ENCODE data around the gene FAM76B. TPM values are rescaled to one million over a fixed set of nuclear protein-coding genes. Genes with fewer than 3 reads are reported as not detected.

FAM76B gene
- total and polyA plus RNA-seq, 2 donors (not counting 1 experiment from before 2014, with no cell fraction given) = 36.5 to 80.9 TPM

GRCh38 chr11:95739108-95739938 lies 50.3 kb downstream of the FAM76B start:
- no peaks in the 10 kb centered on the region for H4K20me1 ChIP-seq (ENCODE audit: control insufficient read depth, insufficient read depth, low read length, poor library complexity, severe bottlenecking)
- no peak overlapping the region for H3K4me2 ChIP-seq (replicated peaks; ENCODE audit: low read depth, low read length, poor library complexity, severe bottlenecking)
- H3K9me3 ChIP-seq (ENCODE audit: control extremely low read depth in 1 of 3, control insufficient read depth in 2 of 3, insufficient read depth in 1 of 3, low read length in 2 of 3) = no peaks in the 10 kb centered on the region
- DNase-seq (no peak), ATAC-seq (ENCODE audit: low read depth) (no peak)
- intact Hi-C loops (cut with micrococcal nuclease) = no loop called here
- 20% methylated on average over 1 of the region's 1 CpG for WGBS (ENCODE audit: insufficient coverage)
- no peak overlapping the region for H3K9ac ChIP-seq (ENCODE audit: low read length)
- peaks cover 16% of the 10 kb centered on the region for H3K4me1 Mint-ChIP-seq
- ChIA-PET CTCF (interaction anchor here (0.9 to 3.2 kb wide), 12 partner anchors 9 to 587 kb away, joined by 3 to 12 read pairs (median 4); no protein-coding TSS in a partner anchor), POLR2A (interaction anchor here (0.6 kb wide), 2 partner anchors 502 to 524 kb away, joined by 5 read pairs; no protein-coding TSS in a partner anchor)
- H3K27me3 ChIP-seq (replicated peaks in 1 of 4; ENCODE audit: control extremely low read depth in 1 of 4, control insufficient read depth in 3 of 4, insufficient read depth in 4 of 4, low read length in 3 of 4) = no peaks in the 10 kb centered on the region
- no peaks in the 10 kb centered on the region for H3K27me3 Mint-ChIP-seq
- H3K27ac ChIP-seq (ENCODE audit: low read length in 2 of 2) = no peak overlapping the region
- H3K27ac Mint-ChIP-seq = no peak overlapping the region
- no peak overlapping the region for H3K4me3 ChIP-seq (ENCODE audit: control extremely low read depth in 1 of 5, extremely low read depth in 1 of 5, insufficient read depth in 1 of 5, low read depth in 2 of 5, low read length in 4 of 5)
- H3K79me2 ChIP-seq (ENCODE audit: control insufficient read depth, insufficient read depth, low read length) = no peaks in the 10 kb centered on the region
- TF ChIP-seq EZH2 (IDR thresholded peaks at IDR 0.05; ENCODE audit: borderline replicate concordance, insufficient read depth, low read depth, low read length, poor library complexity, severe bottlenecking) (no peak), CTCF (IDR thresholded peaks at IDR 0.05) (no peak)
- H3K4me1 ChIP-seq (ENCODE audit: control insufficient read depth in 2 of 2, insufficient read depth in 2 of 2, low read length in 2 of 2) = peaks cover 2 to 3% of the 10 kb centered on the region in 2 donors
- no peak overlapping the region for H2AFZ ChIP-seq (ENCODE audit: insufficient read depth, low read depth, low read length, poor library complexity, severe bottlenecking)
- H3K9me3 Mint-ChIP-seq (ENCODE audit: insufficient read depth) = no peaks in the 10 kb centered on the region
- H3K4me3 Mint-ChIP-seq = no peak overlapping the region
- H3K36me3 ChIP-seq (replicated peaks in 1 of 2; ENCODE audit: control extremely low read depth in 1 of 2, control insufficient read depth in 1 of 2, extremely low read depth in 1 of 2, insufficient read depth in 2 of 2, low read length in 1 of 2) = no peaks in the 10 kb centered on the region

DNA sequence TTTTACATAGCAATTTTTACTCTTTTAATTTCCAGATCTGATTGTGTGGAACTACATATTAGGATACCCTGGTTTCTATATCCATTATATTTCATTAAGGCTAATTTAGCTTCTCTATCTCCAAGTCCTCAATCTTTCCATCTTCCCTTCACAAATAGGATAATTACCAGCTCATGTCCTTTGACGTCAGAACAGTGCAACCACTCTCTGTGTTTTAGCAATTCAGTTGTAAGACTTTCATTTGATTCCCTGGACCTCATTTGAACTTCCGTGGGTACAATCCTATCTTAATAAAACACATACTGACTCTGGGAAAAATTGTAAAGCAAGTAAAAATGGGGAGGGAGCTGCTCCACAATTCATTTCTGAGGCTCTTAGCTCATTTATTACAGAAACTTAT lies 52.8 kb downstream of the FAM76B start:
- Histone ChIP-seq H3K4me3 (ENCODE audit: control extremely low read depth in 1 of 5, extremely low read depth in 1 of 5, insufficient read depth in 1 of 5, low read depth in 2 of 5, low read length in 4 of 5) (no peak overlapping the region), H4K20me1 (ENCODE audit: control insufficient read depth, insufficient read depth, low read length, poor library complexity, severe bottlenecking) (no peaks in the 10 kb centered on the region), H3K27me3 (replicated peaks in 1 of 4; ENCODE audit: control extremely low read depth in 1 of 4, control insufficient read depth in 3 of 4, insufficient read depth in 4 of 4, low read length in 3 of 4) (no peaks in the 10 kb centered on the region), H3K36me3 (replicated peaks in 1 of 2; ENCODE audit: control extremely low read depth in 1 of 2, control insufficient read depth in 1 of 2, extremely low read depth in 1 of 2, insufficient read depth in 2 of 2, low read length in 1 of 2) (no peaks in the 10 kb centered on the region), H3K79me2 (ENCODE audit: control insufficient read depth, insufficient read depth, low read length) (no peaks in the 10 kb centered on the region), H3K4me1 (ENCODE audit: control insufficient read depth in 2 of 2, insufficient read depth in 2 of 2, low read length in 2 of 2) (peaks cover 8 to 12% of the 10 kb centered on the region in 2 donors), H3K9ac (ENCODE audit: low read length) (no peak overlapping the region), H3K27ac (ENCODE audit: low read length in 2 of 2) (no peak overlapping the region), H3K9me3 (ENCODE audit: control extremely low read depth in 1 of 3, control insufficient read depth in 2 of 3, insufficient read depth in 1 of 3, low read length in 2 of 3) (no peaks in the 10 kb centered on the region), H2AFZ (ENCODE audit: insufficient read depth, low read depth, low read length, poor library complexity, severe bottlenecking) (peak overlapping the region; percentile 16), H3K4me2 (replicated peaks; ENCODE audit: low read depth, low read length, poor library complexity, severe bottlenecking) (no peak overlapping the region)
- intact Hi-C loops (cut with micrococcal nuclease) = no loop called here
- POLR2A ChIA-PET = no interaction called here
- H3K4me1 Mint-ChIP-seq = peaks cover 25% of the 10 kb centered on the region
- no peak overlapping the region for H3K4me3 Mint-ChIP-seq
- no peaks in the 10 kb centered on the region for H3K27me3 Mint-ChIP-seq
- DNase-seq (no peak), ATAC-seq (ENCODE audit: low read depth) (no peak)
- no peak overlapping the region for H3K27ac Mint-ChIP-seq
- TF ChIP-seq CTCF (IDR thresholded peaks at IDR 0.05) (no peak), EZH2 (IDR thresholded peaks at IDR 0.05; ENCODE audit: borderline replicate concordance, insufficient read depth, low read depth, low read length, poor library complexity, severe bottlenecking) (no peak)
- WGBS (ENCODE audit: insufficient coverage) = 100% methylated on average over 1 of the region's 2 CpGs
- H3K9me3 Mint-ChIP-seq (ENCODE audit: insufficient read depth) = no peaks in the 10 kb centered on the region
- CTCF ChIA-PET = interaction anchor here (1.2 to 2.1 kb wide), 2 partner anchors 28 to 32 kb away, joined by 3 to 5 read pairs; no protein-coding TSS in a partner anchor

All from B cell (primary cell).